PFSK-1 (cell line): ENCODE measurements around the gene CACNA1F.

Experiments
- FOXP2 ChIP-seq: optimal IDR thresholded peaks from 2 replicates; pipeline ENCODE3; 2011; ENCODE audit warnings: borderline replicate concordance, control low read depth, inconsistent platforms; ENCODE audit not compliant: insufficient read depth; ENCODE audit errors: extremely low read length, extremely low read depth
- POLR2AphosphoS5 ChIP-seq: IDR thresholded peaks from 2 replicates; pipeline ENCODE4 v1.6.1; 2012; ENCODE audit warnings: low read depth, mild to moderate bottlenecking, control low read depth, low read length, moderate library complexity
- SIN3A ChIP-seq: IDR thresholded peaks from 2 replicates; pipeline ENCODE4 v1.6.1; 2012; ENCODE audit warnings: mild to moderate bottlenecking, low read length, moderate library complexity, borderline replicate concordance; ENCODE audit not compliant: insufficient read depth
- TAF1 ChIP-seq: IDR thresholded peaks from 2 replicates; pipeline ENCODE4 v1.6.1; 2012; ENCODE audit warnings: low read length, control low read depth, borderline replicate concordance; ENCODE audit not compliant: insufficient read depth
- TF ChIP-seq, protein P1 (sequence below), 2 experiments: IDR thresholded peaks; 2 replicates each; pipeline versions ENCODE4 v1.6.1 to v1.8.0; 2011 to 2012; ENCODE audit warnings: low read depth in 2 of 2, low read length in 2 of 2, control low read depth in 1 of 2, inconsistent platforms in 1 of 2, mild to moderate bottlenecking in 1 of 2, moderate library complexity in 1 of 2; ENCODE audit not compliant: insufficient read depth in 1 of 2

DNA sequence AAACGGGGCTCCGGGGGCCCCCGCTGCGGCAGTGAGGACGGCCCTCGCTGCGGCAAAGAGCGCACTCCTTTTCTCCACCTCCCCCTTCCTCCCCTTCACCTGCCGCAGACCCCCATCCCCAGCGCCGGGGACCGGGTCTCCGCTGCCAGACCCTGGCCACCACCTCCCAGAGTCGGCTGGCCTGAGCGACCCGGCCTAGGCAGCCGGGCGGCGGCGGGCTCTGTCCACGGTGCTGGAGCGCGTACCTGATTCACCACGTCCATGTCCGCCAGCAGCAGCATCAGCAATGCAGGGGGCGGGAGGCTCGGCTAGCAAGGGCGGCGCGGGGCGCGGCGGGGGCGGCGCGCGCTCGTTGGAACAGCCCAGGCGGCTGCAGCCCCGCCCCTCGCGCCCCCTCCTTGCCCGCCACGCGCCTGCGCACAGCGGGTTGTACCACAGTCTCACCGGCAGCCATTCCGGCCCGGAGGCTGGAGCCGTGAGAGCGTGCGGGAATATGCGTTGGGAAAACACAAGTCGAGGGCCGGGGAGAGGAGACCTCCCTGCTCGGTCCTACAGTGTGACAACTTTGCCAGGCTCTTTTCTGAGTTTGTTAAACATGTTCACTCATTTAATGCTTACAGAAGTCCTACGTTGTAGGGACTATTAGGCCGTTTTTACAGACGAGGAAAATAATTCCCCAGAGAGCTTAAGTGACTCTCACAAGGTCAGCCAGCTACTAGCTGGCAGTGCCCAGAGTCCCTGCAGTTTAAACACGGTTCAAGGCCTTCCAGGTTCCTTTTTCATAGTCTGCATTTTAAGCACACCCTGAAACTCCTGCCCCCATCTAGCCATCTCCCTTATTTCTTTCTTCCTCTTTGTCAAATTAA is 33.0 kb downstream of the CACNA1F start, which contains the start of gene SYP:
- TF ChIP-seq POLR2AphosphoS5 = peak; percentile 89
- TF ChIP-seq, protein P1, sequence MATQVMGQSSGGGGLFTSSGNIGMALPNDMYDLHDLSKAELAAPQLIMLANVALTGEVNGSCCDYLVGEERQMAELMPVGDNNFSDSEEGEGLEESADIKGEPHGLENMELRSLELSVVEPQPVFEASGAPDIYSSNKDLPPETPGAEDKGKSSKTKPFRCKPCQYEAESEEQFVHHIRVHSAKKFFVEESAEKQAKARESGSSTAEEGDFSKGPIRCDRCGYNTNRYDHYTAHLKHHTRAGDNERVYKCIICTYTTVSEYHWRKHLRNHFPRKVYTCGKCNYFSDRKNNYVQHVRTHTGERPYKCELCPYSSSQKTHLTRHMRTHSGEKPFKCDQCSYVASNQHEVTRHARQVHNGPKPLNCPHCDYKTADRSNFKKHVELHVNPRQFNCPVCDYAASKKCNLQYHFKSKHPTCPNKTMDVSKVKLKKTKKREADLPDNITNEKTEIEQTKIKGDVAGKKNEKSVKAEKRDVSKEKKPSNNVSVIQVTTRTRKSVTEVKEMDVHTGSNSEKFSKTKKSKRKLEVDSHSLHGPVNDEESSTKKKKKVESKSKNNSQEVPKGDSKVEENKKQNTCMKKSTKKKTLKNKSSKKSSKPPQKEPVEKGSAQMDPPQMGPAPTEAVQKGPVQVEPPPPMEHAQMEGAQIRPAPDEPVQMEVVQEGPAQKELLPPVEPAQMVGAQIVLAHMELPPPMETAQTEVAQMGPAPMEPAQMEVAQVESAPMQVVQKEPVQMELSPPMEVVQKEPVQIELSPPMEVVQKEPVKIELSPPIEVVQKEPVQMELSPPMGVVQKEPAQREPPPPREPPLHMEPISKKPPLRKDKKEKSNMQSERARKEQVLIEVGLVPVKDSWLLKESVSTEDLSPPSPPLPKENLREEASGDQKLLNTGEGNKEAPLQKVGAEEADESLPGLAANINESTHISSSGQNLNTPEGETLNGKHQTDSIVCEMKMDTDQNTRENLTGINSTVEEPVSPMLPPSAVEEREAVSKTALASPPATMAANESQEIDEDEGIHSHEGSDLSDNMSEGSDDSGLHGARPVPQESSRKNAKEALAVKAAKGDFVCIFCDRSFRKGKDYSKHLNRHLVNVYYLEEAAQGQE (IDR thresholded peaks at IDR 0.05; ENCODE audit: insufficient read depth in 1 of 2, low read depth in 2 of 2, low read length in 2 of 2) = peak; percentile 96 to 98
- peak; percentile 61; the same call in 1 of the 2 replicates for TF ChIP-seq TAF1
- TF ChIP-seq SIN3A = peak; percentile 89; the same call in 1 of the 2 replicates
- no peak for TF ChIP-seq FOXP2
